Upper lobe of left lung (tissue), 6 donors: ENCODE measurements around the gene ROCK2. TPM values are rescaled to one million over a fixed set of nuclear protein-coding genes. Genes with fewer than 3 reads are reported as not detected.

Source experiments
- ATAC-seq, 2 donors: fragments of 200-7000 bp; cut with Tn5 transposase; one replicate each; pipeline ENCODE4 v1.9.1; 2022; ENCODE audit warnings: mild to moderate bottlenecking in 2 of 2, moderate library complexity in 2 of 2; ENCODE audit not compliant: low FRiP score in 2 of 2
- DNase-seq, 2 donors: peaks; one replicate each; pipeline ENCODE4 v3.0.0-alpha.2; 2019 to 2020
- H3K27ac ChIP-seq, 4 donors: fragments of 200-600 bp; sonication (generic); one replicate each; pipeline ENCODE4 v1.5.1; 2016 to 2019
- H3K27me3 ChIP-seq, 4 donors: fragments of 200-600 bp; sonication (generic); one replicate each; pipeline ENCODE4 v1.5.1; 2017 to 2019
- H3K36me3 ChIP-seq, 4 donors: fragments of 200-600 bp; sonication (generic); one replicate each; pipeline ENCODE4 v1.5.1; 2016 to 2019
- H3K4me1 ChIP-seq, 4 donors: fragments of 200-600 bp; sonication (generic); one replicate each; pipeline ENCODE4 v1.5.1; 2018 to 2019
- H3K4me3 ChIP-seq, 4 donors: fragments of 200-600 bp; sonication (generic); one replicate each; pipeline ENCODE4 v1.5.1; 2017 to 2019; ENCODE audit warnings: mild to moderate bottlenecking in 2 of 4, moderate library complexity in 1 of 4
- H3K9me3 ChIP-seq, 4 donors: fragments of 200-600 bp; sonication (generic); one replicate each; pipeline ENCODE4 v1.5.1; 2018 to 2019
- EP300 ChIP-seq, 4 donors: sonication (generic); formaldehyde crosslinking; IDR thresholded peaks; one replicate each; pipeline ENCODE4 v1.5.1; 2017; ENCODE audit warnings: antibody characterized with exemption in 4 of 4, control low read depth in 2 of 4
- POLR2A ChIP-seq, 4 donors: fragments of 450-650 bp; IDR thresholded peaks; one replicate each; pipeline ENCODE4 v1.5.1; 2016 to 2017; ENCODE audit warnings: antibody characterized with exemption in 4 of 4, mild to moderate bottlenecking in 2 of 4
- POLR2AphosphoS5 ChIP-seq, 2 donors: sonication (generic); formaldehyde crosslinking; IDR thresholded peaks; one replicate each; pipeline ENCODE4 v1.5.1; 2017; ENCODE audit warnings: antibody characterized with exemption in 2 of 2
- WGBS, 2 donors: methylation state at CpG; one replicate each; pipeline ENCODE4 v1.1.5; 2017 to 2018; 5-methylcytosine and 5-hydroxymethylcytosine counted together
- small RNA-seq, 4 donors: library from RNA; depleted of rRNA; stranded (forward); fragments of <200 nt; gene quantifications; one replicate each; pipeline ENCODE3, GENCODE V24; 2016
- total RNA-seq, 6 donors: library from RNA; depleted of rRNA in 4 of 6; stranded (reverse); fragments of >200 nt in 4 of 6; gene quantifications; one replicate each; pipeline versions ENCODE4 v1.1.0 to v1.2.1, GENCODE V29; 2016 to 2021
- TF ChIP-seq, protein P1 (sequence below), 6 experiments: fragments of 450-650 bp in 4 of 6; fragments of 200-600 bp in 2 of 6; sonication (generic) in 2 of 6; IDR thresholded peaks; one replicate each; pipeline ENCODE4 v1.5.1; 2016 to 2019; ENCODE audit warnings: antibody characterized with exemption in 6 of 6
- donor health status: DM: no; HTN: no; CAD: no; lungs with moderate emphysema.
- donor health status: DM: no; HTN: yes; CAD: no; lungs with severe emphysema.

The ROCK2 gene
- total RNA-seq, 6 donors from 2014 or later, result 37.6 to 99.7 (median 56.2) TPM

DNA sequence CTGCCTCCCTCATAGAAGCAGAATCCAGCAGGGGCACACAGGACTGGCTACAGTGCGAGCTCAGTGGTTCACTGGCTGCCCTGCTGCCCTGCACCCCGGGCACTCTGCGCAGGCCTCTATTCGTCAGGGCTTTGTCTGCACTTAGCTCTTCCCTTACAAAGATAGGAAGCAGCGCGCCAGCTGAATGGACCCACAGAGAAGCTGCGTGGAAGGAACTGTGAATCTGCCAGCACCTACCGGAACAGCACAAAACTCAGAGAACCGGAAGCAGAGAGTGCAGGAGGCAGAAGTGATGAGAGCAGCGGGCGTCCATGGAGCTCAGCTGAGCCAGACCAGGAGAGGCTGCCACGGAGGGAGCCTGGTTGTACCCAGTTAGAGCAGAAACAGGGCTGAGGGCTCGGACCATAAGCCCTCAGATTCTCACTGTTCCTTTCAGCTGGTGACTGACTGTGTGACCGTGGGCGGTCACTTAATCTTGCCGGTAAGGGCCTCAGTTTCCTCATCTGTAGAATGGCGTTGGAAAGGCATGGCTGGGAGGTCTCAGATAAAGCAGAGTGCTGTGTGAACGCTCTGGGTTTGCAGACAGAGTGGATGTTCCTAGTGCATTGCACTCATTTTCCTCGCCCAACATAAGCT, 212.3 kb downstream of the ROCK2 start:
- WGBS, 2 donors, result 75 to 76% methylated on average over 15 to 18 of the region's 19 CpGs
- H3K27ac ChIP-seq, result no peak overlapping the region
- no peaks in the 10 kb centered on the region for H3K9me3 ChIP-seq
- H3K27me3 ChIP-seq, result peaks cover 0 to 3% (median 0%) of the 10 kb centered on the region in 4 donors
- DNase-seq (no peak), ATAC-seq (no peak)
- no peak for TF ChIP-seq EP300 (IDR thresholded peaks at IDR 0.05)
- no peak for TF ChIP-seq POLR2AphosphoS5 (IDR thresholded peaks at IDR 0.05)
- TF ChIP-seq, protein P1, sequence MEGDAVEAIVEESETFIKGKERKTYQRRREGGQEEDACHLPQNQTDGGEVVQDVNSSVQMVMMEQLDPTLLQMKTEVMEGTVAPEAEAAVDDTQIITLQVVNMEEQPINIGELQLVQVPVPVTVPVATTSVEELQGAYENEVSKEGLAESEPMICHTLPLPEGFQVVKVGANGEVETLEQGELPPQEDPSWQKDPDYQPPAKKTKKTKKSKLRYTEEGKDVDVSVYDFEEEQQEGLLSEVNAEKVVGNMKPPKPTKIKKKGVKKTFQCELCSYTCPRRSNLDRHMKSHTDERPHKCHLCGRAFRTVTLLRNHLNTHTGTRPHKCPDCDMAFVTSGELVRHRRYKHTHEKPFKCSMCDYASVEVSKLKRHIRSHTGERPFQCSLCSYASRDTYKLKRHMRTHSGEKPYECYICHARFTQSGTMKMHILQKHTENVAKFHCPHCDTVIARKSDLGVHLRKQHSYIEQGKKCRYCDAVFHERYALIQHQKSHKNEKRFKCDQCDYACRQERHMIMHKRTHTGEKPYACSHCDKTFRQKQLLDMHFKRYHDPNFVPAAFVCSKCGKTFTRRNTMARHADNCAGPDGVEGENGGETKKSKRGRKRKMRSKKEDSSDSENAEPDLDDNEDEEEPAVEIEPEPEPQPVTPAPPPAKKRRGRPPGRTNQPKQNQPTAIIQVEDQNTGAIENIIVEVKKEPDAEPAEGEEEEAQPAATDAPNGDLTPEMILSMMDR (IDR thresholded peaks at IDR 0.05), result no peak
- no peak for TF ChIP-seq POLR2A (IDR thresholded peaks at IDR 0.05)
- no peaks in the 10 kb centered on the region for H3K36me3 ChIP-seq
- peaks cover 16 to 33% (median 27%) of the 10 kb centered on the region in 4 donors for H3K4me1 ChIP-seq
- H3K4me3 ChIP-seq, result peak overlapping the region in 3 of 4 donors; percentile 43 to 58 (median 54)

GRCh38 chr2:11131166-11131920, 213.1 kb downstream of the ROCK2 start:
- no peaks in the 10 kb centered on the region for H3K9me3 ChIP-seq
- no peak overlapping the region for H3K4me3 ChIP-seq
- WGBS, 2 donors, result 93 to 95% methylated on average over 12 to 20 of the region's 20 CpGs
- DNase-seq (no peak), ATAC-seq (no peak)
- H3K4me1 ChIP-seq, result peaks cover 16 to 33% (median 27%) of the 10 kb centered on the region in 4 donors
- peaks cover 0 to 3% (median 0%) of the 10 kb centered on the region in 4 donors for H3K27me3 ChIP-seq
- H3K27ac ChIP-seq, result no peak overlapping the region
- H3K36me3 ChIP-seq, result no peaks in the 10 kb centered on the region
- no peak for TF ChIP-seq POLR2AphosphoS5 (IDR thresholded peaks at IDR 0.05)
- TF ChIP-seq, protein P1 (IDR thresholded peaks at IDR 0.05), result no peak
- no peak for TF ChIP-seq EP300 (IDR thresholded peaks at IDR 0.05)
- TF ChIP-seq POLR2A (IDR thresholded peaks at IDR 0.05), result no peak

Small RNA genes within 50 kb of the gene (small RNA-seq; reads per million reads assigned to genes)
- gene RNU6-1081P, result 0 reads per million in 4 donors

Other genes with a start within 250 kb of the ROCK2 start
- 10 to 100 TPM; 24.2 to 54.6 (median 43.4) TPM for gene SLC66A3, start 189.2 kb downstream of the ROCK2 start, total RNA-seq
- 10 to 100 TPM in 4 of 6 donors, 1 to 10 TPM in 2; 5.3 to 15.8 (median 13.4) TPM for gene E2F6, start 121.5 kb upstream of the ROCK2 start, total RNA-seq
- 1 to 10 TPM in 5 of 6 donors, under 1 TPM in 1; 0.39 to 5.4 (median 1.6) TPM for gene GREB1, start 189.4 kb upstream of the ROCK2 start, total RNA-seq